Fibroblast of pulmonary artery (primary cell): ENCODE data around the gene SLC39A11.

Source experiments
- DNase-seq: peaks from one replicate; pipeline ENCODE4 v3.0.0-alpha.2; 2010; ENCODE audit warnings: low read depth
- H3K4me3 ChIP-seq: replicated peaks from 2 replicates; pipeline ENCODE4 v1.5.1; 2011; ENCODE audit warnings: low read depth, mild to moderate bottlenecking, control low read depth, low read length, moderate library complexity
- TF ChIP-seq, protein P1 (sequence below): IDR thresholded peaks from 2 replicates; pipeline ENCODE4 v1.5.1; 2011; ENCODE audit warnings: mild to moderate bottlenecking, control low read depth, low read length, inconsistent platforms; ENCODE audit errors: missing control alignments

Gene SLC39A11

DNA sequence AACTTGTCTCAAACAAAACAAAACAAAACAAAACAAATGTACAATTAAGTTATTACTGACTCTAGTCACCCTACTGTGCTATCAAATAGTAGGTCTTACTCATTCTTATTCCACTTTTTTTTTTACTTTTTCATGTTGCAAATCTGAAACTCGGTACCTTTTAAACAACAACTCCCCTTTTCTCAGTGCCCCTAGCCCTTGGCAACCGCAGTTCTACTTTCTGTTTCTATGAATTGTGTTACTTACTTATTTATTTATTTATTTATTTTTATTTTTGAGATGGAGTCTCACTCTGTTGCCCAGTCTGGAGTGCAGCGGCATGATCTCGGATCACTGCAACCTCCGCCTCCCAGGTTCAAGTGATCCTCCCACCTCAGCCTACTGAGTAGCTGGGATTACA is 104.0 kb downstream of the SLC39A11 start:
- TF ChIP-seq, protein P1, sequence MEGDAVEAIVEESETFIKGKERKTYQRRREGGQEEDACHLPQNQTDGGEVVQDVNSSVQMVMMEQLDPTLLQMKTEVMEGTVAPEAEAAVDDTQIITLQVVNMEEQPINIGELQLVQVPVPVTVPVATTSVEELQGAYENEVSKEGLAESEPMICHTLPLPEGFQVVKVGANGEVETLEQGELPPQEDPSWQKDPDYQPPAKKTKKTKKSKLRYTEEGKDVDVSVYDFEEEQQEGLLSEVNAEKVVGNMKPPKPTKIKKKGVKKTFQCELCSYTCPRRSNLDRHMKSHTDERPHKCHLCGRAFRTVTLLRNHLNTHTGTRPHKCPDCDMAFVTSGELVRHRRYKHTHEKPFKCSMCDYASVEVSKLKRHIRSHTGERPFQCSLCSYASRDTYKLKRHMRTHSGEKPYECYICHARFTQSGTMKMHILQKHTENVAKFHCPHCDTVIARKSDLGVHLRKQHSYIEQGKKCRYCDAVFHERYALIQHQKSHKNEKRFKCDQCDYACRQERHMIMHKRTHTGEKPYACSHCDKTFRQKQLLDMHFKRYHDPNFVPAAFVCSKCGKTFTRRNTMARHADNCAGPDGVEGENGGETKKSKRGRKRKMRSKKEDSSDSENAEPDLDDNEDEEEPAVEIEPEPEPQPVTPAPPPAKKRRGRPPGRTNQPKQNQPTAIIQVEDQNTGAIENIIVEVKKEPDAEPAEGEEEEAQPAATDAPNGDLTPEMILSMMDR, result no peak
- H3K4me3 ChIP-seq, result no peak overlapping the region
- DNase-seq, result no peak

DNA sequence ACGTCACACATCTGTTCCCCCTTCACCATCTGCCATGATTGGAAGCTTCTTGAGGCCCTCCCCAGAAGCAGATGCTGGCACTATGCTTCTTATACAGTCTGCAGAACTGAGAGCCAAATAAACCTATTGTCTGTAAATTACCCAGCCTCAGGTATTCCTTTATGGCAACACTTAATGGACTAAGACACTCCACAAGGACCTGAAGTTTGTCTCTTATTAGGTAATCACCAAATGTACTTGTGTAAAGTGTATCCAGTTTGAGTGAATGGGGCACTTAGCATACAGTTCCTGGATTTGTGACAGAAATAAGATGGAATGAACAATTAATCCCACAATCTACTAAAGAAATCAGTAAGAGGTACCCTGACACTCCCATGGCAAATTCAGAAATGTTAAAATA is 105.3 kb downstream of the SLC39A11 start:
- no peak overlapping the region for H3K4me3 ChIP-seq
- TF ChIP-seq, protein P1, result no peak
- DNase-seq, result no peak

DNA sequence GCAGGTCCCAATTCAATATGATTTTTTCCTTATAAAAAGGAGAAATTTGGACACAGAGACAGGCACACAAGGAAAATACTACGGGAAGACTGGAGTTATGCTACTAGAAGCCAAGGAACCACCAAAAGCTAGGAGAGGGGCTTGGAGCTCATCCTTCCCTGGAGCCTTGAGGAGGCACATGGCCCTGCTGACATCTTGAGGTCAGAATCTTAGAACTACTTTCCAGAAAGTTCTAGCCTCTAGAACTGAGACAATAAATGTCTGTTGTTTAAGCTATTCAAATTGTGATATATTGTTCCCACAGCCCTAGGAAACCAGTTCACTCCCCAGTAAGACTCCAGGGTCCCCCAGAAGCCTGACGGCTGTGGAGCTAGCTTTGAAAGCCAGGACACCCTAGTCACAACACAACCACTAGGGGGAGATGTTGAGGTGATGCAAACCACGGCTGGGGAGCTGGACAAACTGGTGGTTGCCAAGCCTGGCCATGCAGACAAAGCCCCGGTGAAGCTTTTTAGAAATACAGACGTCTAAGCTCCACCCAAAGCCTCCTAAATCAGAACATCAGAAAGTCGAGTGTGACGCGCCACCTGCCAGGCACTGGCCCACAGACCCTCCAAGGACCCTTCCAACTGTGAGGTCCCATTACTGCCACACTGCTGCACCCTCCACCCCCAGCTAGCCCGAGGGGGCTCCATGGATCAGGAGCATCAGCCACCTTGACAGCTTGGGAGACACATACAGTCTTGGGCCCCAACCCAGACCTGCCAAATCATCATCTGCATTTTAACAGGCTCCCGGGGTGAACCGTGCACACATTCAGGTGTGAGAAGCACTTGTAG is 106.4 kb downstream of the SLC39A11 start:
- H3K4me3 ChIP-seq, result no peak overlapping the region
- TF ChIP-seq, protein P1, result peak; percentile 94
- DNase-seq, result peak; percentile 84

DNA sequence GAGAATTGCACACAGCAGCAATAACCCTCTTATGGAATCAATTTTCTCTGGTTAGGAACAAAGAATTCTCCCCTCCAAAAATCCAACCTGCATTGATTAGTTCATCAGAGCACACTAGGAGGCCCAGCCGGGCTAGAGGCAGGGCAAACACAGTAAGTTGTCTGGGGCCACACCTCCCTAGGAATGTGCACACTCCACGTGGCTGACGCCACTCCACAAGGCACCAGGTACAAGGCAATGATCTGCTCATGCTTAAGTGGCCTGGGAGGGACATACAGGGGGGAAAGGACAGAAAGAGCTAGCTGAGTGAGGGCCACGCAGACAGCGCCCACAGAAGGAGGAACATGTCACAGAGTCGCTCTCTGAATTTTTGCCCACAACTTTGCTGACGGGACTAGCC is 107.6 kb downstream of the SLC39A11 start:
- no peak overlapping the region for H3K4me3 ChIP-seq
- DNase-seq, result no peak
- TF ChIP-seq, protein P1, result no peak

DNA sequence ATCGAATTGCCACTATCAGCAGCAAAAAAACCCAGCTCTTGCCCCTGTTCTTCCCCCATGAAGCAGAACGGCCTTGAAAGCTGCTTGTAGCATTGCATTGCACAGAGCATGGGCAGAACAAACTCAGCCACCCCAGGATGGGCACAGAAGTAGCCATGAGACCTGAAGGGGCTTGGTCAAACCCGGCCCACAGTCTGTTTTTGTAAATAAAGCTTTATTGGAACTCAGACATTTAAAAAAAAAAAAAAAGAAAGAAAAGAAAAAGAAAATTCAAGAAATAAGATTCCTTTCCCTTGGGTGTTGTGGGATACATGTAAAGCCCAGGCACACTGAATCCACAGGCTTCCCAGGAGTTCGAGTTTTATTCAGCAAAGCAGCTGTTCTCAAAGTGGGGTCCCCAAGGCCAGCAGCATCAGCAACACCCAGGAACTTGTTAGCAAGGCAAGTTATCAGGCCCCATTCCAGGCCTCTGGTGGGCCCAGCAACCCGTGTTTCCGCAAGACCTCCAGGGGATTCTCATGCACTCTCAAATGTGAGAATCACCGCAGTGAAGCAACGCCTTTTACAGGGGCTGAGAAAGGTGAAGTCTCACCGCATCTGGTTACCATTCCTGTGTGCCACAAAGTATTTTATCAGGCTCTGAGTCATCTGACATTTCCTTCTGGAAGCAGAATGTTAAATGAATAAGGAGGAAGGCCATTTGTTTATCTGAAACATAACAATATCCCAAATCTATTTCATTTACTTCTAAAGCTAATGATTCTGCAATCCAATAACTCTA is 108.2 kb downstream of the SLC39A11 start:
- peak; percentile 92 for DNase-seq
- no peak overlapping the region for H3K4me3 ChIP-seq
- TF ChIP-seq, protein P1, result no peak

DNA sequence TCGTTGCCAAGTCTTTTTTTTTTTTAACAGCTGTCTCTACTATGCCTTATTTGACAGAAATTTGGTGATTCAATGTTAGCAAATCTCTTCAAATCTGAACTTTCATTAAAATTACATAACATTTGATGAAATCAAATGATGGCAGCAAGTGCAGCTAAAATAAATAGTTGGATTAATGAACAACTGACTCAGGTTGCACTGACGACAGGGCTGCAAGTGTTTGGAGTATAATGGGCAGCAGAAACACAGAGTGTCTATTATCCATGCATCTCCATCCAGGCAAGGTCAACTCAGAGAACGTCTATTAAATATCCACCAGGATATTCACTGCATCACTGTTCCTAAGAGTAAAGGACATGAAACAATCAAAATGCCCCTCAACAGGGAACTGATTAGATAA is 109.8 kb downstream of the SLC39A11 start:
- no peak overlapping the region for H3K4me3 ChIP-seq
- TF ChIP-seq, protein P1, result no peak
- DNase-seq, result no peak
